GM13976 (cell line): ENCODE data around the gene SLC25A43.
"Not testable (repeated sequence)": the region's sequence is repeated elsewhere in the genome, so short reads cannot be mapped to it uniquely, and the experiment has no call there.

Source experiments
- DNase-seq: peaks from one replicate; pipeline ENCODE4 v3.0.0; 2012; ENCODE audit warnings: low spot score
- CTCF ChIP-seq: IDR thresholded peaks from 2 replicates; pipeline ENCODE4 v1.5.1; 2012; ENCODE audit warnings: borderline replicate concordance, mild to moderate bottlenecking; ENCODE audit not compliant: insufficient read depth; ENCODE audit errors: extremely low read depth, missing control alignments, control extremely low read depth
- in situ Hi-C: fragments of 300-500 bp; cut with MboI; formaldehyde crosslinking; loops from one replicate; pipeline ENCODE4 v1.12.0; 2022; ENCODE audit warnings: low sequenced_read_pairs, mixed read lengths, inconsistent platforms; ENCODE audit not compliant: unreplicated experiment

SLC25A43 gene

GRCh38 chrX:119427795-119428185, 28.7 kb downstream of the SLC25A43 start:
- TF ChIP-seq CTCF = no peak
- DNase-seq = no peak
- in situ Hi-C loops = no loop called here

- DNase-seq = no peak
- in situ Hi-C loops = no loop called here
- no peak for TF ChIP-seq CTCF
Observed at GRCh38 chrX:119429471-119429870, 30.3 kb downstream of the SLC25A43 start.

- in situ Hi-C loops, DNase-seq: not testable (repeated sequence)
Observed at GRCh38 chrX:119441295-119441694, 42.2 kb downstream of the SLC25A43 start.

- TF ChIP-seq CTCF = no peak
- in situ Hi-C loops = no loop called here
- DNase-seq = no peak
Observed at GRCh38 chrX:119442286-119442685, 43.1 kb downstream of the SLC25A43 start.

GRCh38 chrX:119453202-119453601, 54.1 kb downstream of the SLC25A43 start:
- in situ Hi-C loops = no loop called here
- TF ChIP-seq CTCF = no peak
- DNase-seq = no peak

GRCh38 chrX:119455264-119455663, 56.1 kb downstream of the SLC25A43 start:
- TF ChIP-seq CTCF = no peak
- in situ Hi-C loops = no loop called here
- DNase-seq = no peak

- DNase-seq = no peak
- no peak for TF ChIP-seq CTCF
- in situ Hi-C loops = no loop called here
Observed at GRCh38 chrX:119459181-119459580, 60.0 kb downstream of the SLC25A43 start.
